K562 (cell line): ENCODE results near the gene PMIS2. TPM values are rescaled to one million over a fixed set of nuclear protein-coding genes. Genes with fewer than 3 reads are reported as not detected.

Source experiments
- ATAC-seq: fragments of 200-7000 bp; cut with Tn5 transposase; 3 replicates; pipeline ENCODE4 v1.9.1; 2020; ENCODE audit warnings: moderate library complexity
- BruUV-seq: library from RNA; stranded (reverse); fragments of 400-500 nt; replicated peaks from 2 replicates; lab custom pipeline; 2021; lab: Mats Ljungman, UMichigan
- CTCF ChIA-PET: fragments of 300-600 bp; formaldehyde crosslinking; extraction: SDS; loops from one replicate; lab custom pipeline; 2021; ENCODE audit warnings: low intra/inter-chr PET ratio; lab: Yijun Ruan, JAX
- POLR2A ChIA-PET: fragments of 300-600, 350-650 bp; sonication (Branson Sonifier 250); formaldehyde crosslinking; extraction: SDS; loops from one replicate; lab custom pipeline; 2021; ENCODE audit warnings: antibody characterized with exemption, inconsistent platforms; lab: Yijun Ruan, JAX
- DNase-seq, 4 experiments: peaks; one replicate each; pipeline versions ENCODE4 v3.0.0 to v3.0.0-alpha.2; 2011 to 2018; ENCODE audit warnings: low spot score in 3 of 4, mixed read lengths in 3 of 4; ENCODE audit errors: extremely low read depth in 1 of 4
- FAIRE-seq: peaks from 2 replicates; lab custom pipeline; 2011; peaks lifted over from hg19 to GRCh38; lab: Jason Lieb, UNC
- H2AFZ ChIP-seq: 2 replicates; pipeline ENCODE4 v1.6.0; 2011; ENCODE audit warnings: low read depth, low read length, control low read depth, inconsistent platforms
- H3K27ac ChIP-seq: fragments of 200-600 bp; 3 replicates; pipeline ENCODE4 v1.8.0; 2011; ENCODE audit warnings: low read depth, mild to moderate bottlenecking, control low read depth, inconsistent platforms, low read length, moderate library complexity, mixed read lengths; ENCODE audit errors: extremely low read depth
- H3K27me3 ChIP-seq, 2 experiments: fragments of 300-600 bp in 1 of 2; 2 replicates in 1 of 2; 3 replicates in 1 of 2; pipeline versions ENCODE4 v1.6.0 to v1.8.0; 2011; ENCODE audit warnings: inconsistent platforms in 2 of 2, low read length in 2 of 2, mild to moderate bottlenecking in 1 of 2, mixed read lengths in 1 of 2, moderate library complexity in 1 of 2; ENCODE audit not compliant: control insufficient read depth in 2 of 2, insufficient read depth in 2 of 2
- H3K36me3 ChIP-seq: fragments of 300-600 bp; 3 replicates; pipeline ENCODE4 v1.8.0; 2011; ENCODE audit warnings: mild to moderate bottlenecking, low read length, inconsistent platforms; ENCODE audit not compliant: control insufficient read depth, insufficient read depth
- H3K4me1 ChIP-seq, 2 experiments: fragments of 200-600 bp in 1 of 2; replicated peaks in 1 of 2; 2 replicates in 1 of 2; 3 replicates in 1 of 2; pipeline versions ENCODE4 v1.5.1 to v1.8.0; 2011; ENCODE audit warnings: inconsistent platforms in 2 of 2, low read length in 2 of 2, mild to moderate bottlenecking in 1 of 2, mixed read lengths in 1 of 2, moderate library complexity in 1 of 2; ENCODE audit not compliant: control insufficient read depth in 2 of 2, insufficient read depth in 2 of 2
- H3K4me2 ChIP-seq: 2 replicates; pipeline ENCODE4 v1.6.1; 2011; ENCODE audit warnings: low read length, control low read depth, inconsistent platforms, mixed read lengths; ENCODE audit not compliant: insufficient read depth
- H3K4me3 ChIP-seq: fragments of 200-600 bp; sonication (generic), shearing (Covaris generic); 2 replicates; pipeline ENCODE4 v1.5.1; 2016; ENCODE audit warnings: control low read depth, inconsistent platforms
- H3K79me2 ChIP-seq: fragments of 200-600 bp; 3 replicates; pipeline ENCODE4 v1.8.0; 2011; ENCODE audit warnings: low read length, inconsistent platforms; ENCODE audit not compliant: control insufficient read depth, insufficient read depth
- H3K9ac ChIP-seq, 2 experiments: 2 replicates each; pipeline versions ENCODE4 v1.6.0 to v1.6.1; 2011; ENCODE audit warnings: low read depth in 2 of 2, low read length in 2 of 2, control low read depth in 1 of 2, inconsistent platforms in 1 of 2, mild to moderate bottlenecking in 1 of 2, mixed read lengths in 1 of 2; ENCODE audit not compliant: insufficient read depth in 1 of 2
- H3K9me1 ChIP-seq: one replicate; pipeline ENCODE4 v1.6.0; 2011; ENCODE audit warnings: inconsistent platforms, mild to moderate bottlenecking, low read length, moderate library complexity; ENCODE audit not compliant: control insufficient read depth, insufficient read depth
- H3K9me3 ChIP-seq: replicated peaks from 2 replicates; pipeline ENCODE4 v1.5.1; 2011; ENCODE audit warnings: low read depth, low read length, inconsistent platforms; ENCODE audit not compliant: control insufficient read depth, insufficient read depth
- H4K20me1 ChIP-seq: replicated peaks from 2 replicates; pipeline ENCODE4 v1.6.1; 2011; ENCODE audit warnings: low read length, inconsistent platforms, mixed read lengths; ENCODE audit not compliant: control insufficient read depth, insufficient read depth
- ADNP ChIP-seq: fragments of 200-800 bp; sonication (Bioruptor generic); IDR thresholded peaks from 2 replicates; pipeline ENCODE4 v1.6.1; 2016; ENCODE audit warnings: missing genetic modification characterization, missing compliant biosample characterization
- CGGBP1 ChIP-seq: fragments of 250-450 bp; sonication (Bioruptor Pico); IDR thresholded peaks from 2 replicates; pipeline ENCODE4 v1.9.0; 2021; ENCODE audit warnings: mild to moderate bottlenecking
- NR2C2 ChIP-seq, 2 experiments: fragments of 200-800 bp in 1 of 2; sonication (Bioruptor generic) in 1 of 2; sonication (generic) in 1 of 2; formaldehyde crosslinking in 1 of 2; IDR thresholded peaks; 2 replicates each; pipeline versions ENCODE4 v1.6.1 to v1.8.0; 2016 to 2022; ENCODE audit warnings: mild to moderate bottlenecking in 1 of 2, missing compliant biosample characterization in 1 of 2, missing genetic modification characterization in 1 of 2, missing genetic modification reagents in 1 of 2
- POLR2G ChIP-seq: fragments of 200-400 bp; formaldehyde crosslinking; IDR thresholded peaks from 2 replicates; pipeline ENCODE4 v1.6.1; 2017; ENCODE audit warnings: low read depth, mild to moderate bottlenecking, antibody characterized with exemption, low read length, moderate library complexity
- PPARD ChIP-seq: fragments of 250-450 bp; sonication (Bioruptor Pico); IDR thresholded peaks from 2 replicates; pipeline ENCODE4 v1.8.0; 2022; ENCODE audit warnings: inconsistent platforms, mild to moderate bottlenecking, moderate library complexity
- RBFOX2 ChIP-seq: fragments of 200-400 bp; formaldehyde crosslinking; IDR thresholded peaks from 2 replicates; pipeline ENCODE4 v1.6.1; 2017; ENCODE audit warnings: low read depth, mild to moderate bottlenecking, low read length, moderate library complexity
- RUNX1 ChIP-seq: sonication (generic); IDR thresholded peaks from 2 replicates; pipeline ENCODE4 v1.6.1; 2016; ENCODE audit warnings: antibody characterized with exemption, low read depth
- VEZF1 ChIP-seq: fragments of 200-800 bp; sonication (Bioruptor generic); IDR thresholded peaks from 2 replicates; pipeline ENCODE4 v1.6.1; 2017; ENCODE audit warnings: missing genetic modification characterization, missing compliant biosample characterization
- ZBTB1 ChIP-seq: sonication (generic); formaldehyde crosslinking; IDR thresholded peaks from 2 replicates; pipeline ENCODE4 v1.8.1; 2023; ENCODE audit warnings: missing genetic modification reagents, low read depth, mild to moderate bottlenecking, borderline replicate concordance
- ZBTB17 ChIP-seq: fragments of 450-650 bp; formaldehyde crosslinking; IDR thresholded peaks from 2 replicates; pipeline ENCODE4 v1.4.0; 2020; ENCODE audit warnings: mild to moderate bottlenecking
- ZC3H4 ChIP-seq: sonication (generic); formaldehyde crosslinking; IDR thresholded peaks from 2 replicates; pipeline ENCODE4 v1.9.0; 2021; ENCODE audit warnings: missing genetic modification reagents, borderline replicate concordance
- ZNF583 ChIP-seq: fragments of 250-450 bp; sonication (Bioruptor Pico); IDR thresholded peaks from 2 replicates; pipeline ENCODE4 v1.4.0; 2020
- ZNF699 ChIP-seq: fragments of 250-450 bp; sonication (Bioruptor Pico); IDR thresholded peaks from 2 replicates; pipeline ENCODE4 v1.8.0; 2021; ENCODE audit warnings: mild to moderate bottlenecking, moderate library complexity; ENCODE audit not compliant: insufficient replicate concordance
- ZNF764 ChIP-seq: fragments of 250-450 bp; sonication (Bioruptor Pico); IDR thresholded peaks from 2 replicates; pipeline ENCODE4 v1.4.0; 2020; ENCODE audit warnings: low read depth, mild to moderate bottlenecking, moderate library complexity
- WGBS: fragments of 100-300 bp; shearing (Covaris generic); methylation state at CpG from one replicate; pipeline ENCODE4 v1.1.6; 2016; ENCODE audit warnings: low coverage, mixed read lengths; ENCODE audit not compliant: insufficient coverage; ENCODE audit errors: missing lambda C conversion rate; 5-methylcytosine and 5-hydroxymethylcytosine counted together
- in situ Hi-C: fragments of 300-500 bp; cut with MboI; formaldehyde crosslinking; loops from 4 replicates; pipeline ENCODE4 v1.15.0; 2018; ENCODE audit warnings: inconsistent platforms, mixed read lengths
- intact Hi-C: fragments of 100-400 bp; cut with micrococcal nuclease; formaldehyde crosslinking; loops from 2 replicates; pipeline ENCODE4 v1.14.2; 2022
- polyA plus RNA-seq, 8 experiments: library from polyadenylated mRNA; depleted of rRNA in 4 of 8; stranded (reverse) in 5 of 8; unstranded in 3 of 8; fragments of >200 nt; fragmentation: Nextera tagmentation in 2 of 8; fragmentation: Illumina TruSeq in 1 of 8; extraction: Ambion mirVana in 2 of 8; extraction: Trizol in 1 of 8; gene quantifications; 2 replicates each; pipeline versions ENCODE4 v1.2.1 to v1.2.3, GENCODE V29; 2011 to 2014; ENCODE audit warnings: inconsistent platforms in 1 of 8, missing spikeins in 1 of 8
- total RNA-seq, 7 experiments: library from RNA; depleted of rRNA in 6 of 7; stranded (reverse); fragments of >200 nt in 6 of 7; fragmentation: Illumina TruSeq in 2 of 7; extraction: Trizol in 2 of 7; gene quantifications; 2 replicates each; pipeline versions ENCODE4 v1.2.1 to v1.2.3, GENCODE V29; 2011 to 2021; ENCODE audit warnings: low replicate concordance in 1 of 7

PMIS2 gene
- total and polyA plus RNA-seq, 9 of the 15 experiments (the other 6 are each of a cell fraction or from before 2014, with no cell fraction given): not detected

- Histone ChIP-seq H3K4me3 (no peak overlapping the region), H3K79me2 (peaks cover 10% of the 10 kb centered on the region), H3K9ac (peak overlapping the region in 1 of 2 experiments; percentile 50; a peak in 1 of 4 replicates), H3K4me2 (no peak overlapping the region), H4K20me1 (no peaks in the 10 kb centered on the region), H3K36me3 (peaks cover 81% of the 10 kb centered on the region), H3K9me1 (no peaks in the 10 kb centered on the region), H3K27me3 (no peaks in the 10 kb centered on the region), H3K4me1 (peaks cover 4 to 13% of the 10 kb centered on the region in 2 experiments; a peak in 3 of 5 replicates), H3K9me3 (no peaks in the 10 kb centered on the region), H2AFZ (no peak overlapping the region), H3K27ac (no peak overlapping the region)
- TF ChIP-seq CGGBP1 (CRISPR knock-in tag) (no peak), ZBTB17 (no peak), RUNX1 (no peak), NR2C2 (CRISPR knock-in tag; IDR thresholded peaks at IDR 0.05) (no peak), NR2C2 (tag; IDR thresholded peaks at IDR 0.05) (no peak), RBFOX2 (peak; percentile 47; the same call in 1 of the 2 replicates), ZBTB1 (CRISPR knock-in tag) (no peak), POLR2G (0 out of 2 replicates have a peak, but pooled peaks have one; percentile 40), ZC3H4 (no peak), ZNF699 (CRISPR knock-in tag) (no peak), ZNF764 (CRISPR knock-in tag) (no peak), ZNF583 (CRISPR knock-in tag) (no peak), VEZF1 (CRISPR knock-in tag) (no peak), ADNP (no peak), PPARD (CRISPR knock-in tag) (no peak)
- ATAC-seq (no peak), DNase-seq (no peak), FAIRE-seq (no peak)
- ChIA-PET CTCF (no interaction called here), POLR2A (interaction anchor here (0.7 to 1.1 kb wide), 2 partner anchors 10 to 76 kb away, joined by 3 read pairs; no protein-coding TSS in a partner anchor)
- 92% methylated on average over 24 of the region's 29 CpGs for WGBS
- in situ Hi-C loops: no loop called here
- BruUV-seq: no TSS peak
- intact Hi-C loops: no loop called here
Measured at GRCh38 chr19:35633727-35634440, 47.9 kb downstream of the PMIS2 start.
